WERI-Rb-1 (cell line): Measurements from ENCODE around the gene GRHL1.

ENCODE experiments used
- DNase-seq: peaks from one replicate; pipeline ENCODE4 v3.0.0-alpha.2; 2020
- H3K27ac ChIP-seq: fragments of 250-450 bp; sonication (Bioruptor Pico); 2 replicates; pipeline ENCODE4 v1.5.1; 2020; ENCODE audit warnings: mild to moderate bottlenecking, moderate library complexity
- H3K27me3 ChIP-seq: fragments of 250-450 bp; sonication (Bioruptor Pico); 2 replicates; pipeline ENCODE4 v1.5.1; 2021; ENCODE audit warnings: mild to moderate bottlenecking, low read depth, moderate library complexity; ENCODE audit not compliant: insufficient read depth, severe bottlenecking
- H3K36me3 ChIP-seq: fragments of 250-450 bp; sonication (Bioruptor Pico); 2 replicates; pipeline ENCODE4 v1.5.1; 2020; ENCODE audit warnings: mild to moderate bottlenecking, moderate library complexity
- H3K4me3 ChIP-seq: 2 replicates; pipeline ENCODE4 v1.5.1; 2011; ENCODE audit warnings: low read depth, mild to moderate bottlenecking, control low read depth, low read length
- H3K9me3 ChIP-seq: fragments of 250-450 bp; sonication (Bioruptor Pico); 2 replicates; pipeline ENCODE4 v1.5.1; 2021; ENCODE audit warnings: mild to moderate bottlenecking, moderate library complexity; ENCODE audit not compliant: severe bottlenecking
- TF ChIP-seq, protein P1 (sequence below): IDR thresholded peaks from 2 replicates; pipeline ENCODE4 v1.5.1; 2011; ENCODE audit warnings: low read depth, mild to moderate bottlenecking, control low read depth, inconsistent platforms, low read length

The GRHL1 gene

DNA sequence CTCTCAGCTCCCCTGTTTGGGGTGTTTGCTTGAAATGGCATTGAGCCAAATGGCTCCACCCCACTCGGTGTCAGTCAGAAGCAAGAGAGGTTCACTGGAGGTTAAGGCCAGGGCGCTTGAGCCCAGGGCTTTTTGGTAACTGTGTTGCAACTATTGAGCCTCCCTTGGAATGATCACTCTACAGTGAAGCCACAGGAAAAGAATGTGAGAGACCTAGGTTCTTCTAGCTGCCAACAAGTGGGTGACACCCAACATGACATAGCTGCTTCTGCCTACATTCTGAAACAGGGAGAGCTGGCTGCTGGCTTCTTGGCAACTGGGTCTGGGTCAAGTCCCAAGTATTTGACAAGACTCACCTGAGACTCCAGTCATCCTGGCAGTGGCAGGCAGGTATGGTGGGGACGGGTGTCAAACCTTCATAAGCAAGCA, 7.1 kb upstream of the GRHL1 start:
- TF ChIP-seq, protein P1, sequence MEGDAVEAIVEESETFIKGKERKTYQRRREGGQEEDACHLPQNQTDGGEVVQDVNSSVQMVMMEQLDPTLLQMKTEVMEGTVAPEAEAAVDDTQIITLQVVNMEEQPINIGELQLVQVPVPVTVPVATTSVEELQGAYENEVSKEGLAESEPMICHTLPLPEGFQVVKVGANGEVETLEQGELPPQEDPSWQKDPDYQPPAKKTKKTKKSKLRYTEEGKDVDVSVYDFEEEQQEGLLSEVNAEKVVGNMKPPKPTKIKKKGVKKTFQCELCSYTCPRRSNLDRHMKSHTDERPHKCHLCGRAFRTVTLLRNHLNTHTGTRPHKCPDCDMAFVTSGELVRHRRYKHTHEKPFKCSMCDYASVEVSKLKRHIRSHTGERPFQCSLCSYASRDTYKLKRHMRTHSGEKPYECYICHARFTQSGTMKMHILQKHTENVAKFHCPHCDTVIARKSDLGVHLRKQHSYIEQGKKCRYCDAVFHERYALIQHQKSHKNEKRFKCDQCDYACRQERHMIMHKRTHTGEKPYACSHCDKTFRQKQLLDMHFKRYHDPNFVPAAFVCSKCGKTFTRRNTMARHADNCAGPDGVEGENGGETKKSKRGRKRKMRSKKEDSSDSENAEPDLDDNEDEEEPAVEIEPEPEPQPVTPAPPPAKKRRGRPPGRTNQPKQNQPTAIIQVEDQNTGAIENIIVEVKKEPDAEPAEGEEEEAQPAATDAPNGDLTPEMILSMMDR, result no peak

DNA sequence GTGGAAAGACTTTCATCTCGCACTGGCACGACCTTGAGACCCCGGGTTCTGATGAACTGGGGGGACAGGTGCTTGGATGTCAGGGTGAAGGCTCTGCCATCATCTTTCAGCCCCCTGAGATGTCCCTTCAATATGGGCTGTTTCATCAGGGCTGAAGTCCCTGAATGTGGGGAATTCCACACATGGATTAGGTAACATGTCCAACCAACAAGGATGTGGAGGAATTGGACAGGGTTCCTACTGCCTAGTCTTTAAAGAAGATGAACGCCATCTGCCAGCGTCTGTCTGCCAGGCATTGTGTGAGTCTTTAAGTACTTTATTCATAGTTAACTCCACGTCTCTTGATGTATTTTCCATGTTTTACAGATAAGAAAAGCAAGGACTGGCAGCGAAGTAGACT, 5.9 kb upstream of the GRHL1 start:
- TF ChIP-seq, protein P1, result no peak
- Histone ChIP-seq H3K27ac (no peak overlapping the region), H3K27me3 (no peaks in the 10 kb centered on the region), H3K36me3 (no peaks in the 10 kb centered on the region), H3K9me3 (no peaks in the 10 kb centered on the region), H3K4me3 (no peak overlapping the region)
- DNase-seq, result no peak

More for the DNA sequence above, 7.1 kb upstream of the GRHL1 start:
- Histone ChIP-seq H3K9me3 (no peaks in the 10 kb centered on the region), H3K27me3 (no peaks in the 10 kb centered on the region), H3K27ac (no peak overlapping the region), H3K4me3 (no peak overlapping the region), H3K36me3 (no peaks in the 10 kb centered on the region)
- DNase-seq, result no peak

DNA sequence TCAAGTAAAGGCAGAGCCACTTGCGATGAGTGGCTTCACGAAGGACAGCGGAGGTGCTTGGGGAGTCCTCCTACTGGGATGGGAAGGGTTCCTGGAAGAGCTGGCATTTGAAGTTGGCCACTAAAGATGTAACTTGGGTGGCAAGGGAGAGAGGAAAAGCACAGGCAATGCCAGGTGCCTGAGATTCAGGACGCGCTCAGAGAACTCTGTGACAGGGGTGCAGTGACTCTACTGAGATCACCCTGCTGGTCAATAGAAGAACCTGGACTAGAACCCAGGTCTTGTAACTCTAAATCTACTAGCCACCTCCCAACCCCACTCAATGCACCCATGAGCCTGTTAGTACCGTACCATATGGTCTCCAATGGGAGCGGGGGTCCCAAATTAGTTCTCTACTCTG, 5.4 kb upstream of the GRHL1 start:
- H3K27ac ChIP-seq, result no peak overlapping the region

DNA sequence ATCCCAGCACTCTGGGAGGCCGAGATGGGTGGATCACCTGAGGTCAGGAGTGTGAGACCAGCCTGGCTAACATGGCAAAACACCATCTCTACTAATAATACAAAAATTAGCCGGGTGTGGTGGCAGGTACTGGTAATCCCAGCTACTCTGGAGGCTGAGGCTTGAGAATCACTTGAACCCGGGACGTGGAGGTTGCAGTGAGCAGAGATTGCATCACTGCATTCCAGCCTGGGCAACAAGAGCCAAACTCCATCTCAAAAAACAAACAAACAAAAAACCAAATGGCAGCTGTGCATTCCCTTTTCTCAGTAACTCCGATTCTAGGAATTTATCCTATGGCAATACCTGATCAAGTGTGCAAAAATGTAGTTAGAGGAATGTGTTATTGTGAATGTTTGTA, 4.7 kb upstream of the GRHL1 start:
- H3K36me3 ChIP-seq, result no peaks in the 10 kb centered on the region
- no peak for DNase-seq
- H3K9me3 ChIP-seq, result no peaks in the 10 kb centered on the region
- no peak overlapping the region for H3K4me3 ChIP-seq
- H3K27me3 ChIP-seq, result no peaks in the 10 kb centered on the region
- H3K27ac ChIP-seq, result no peak overlapping the region
- TF ChIP-seq, protein P1, result no peak

More for the DNA sequence above, 5.4 kb upstream of the GRHL1 start:
- TF ChIP-seq, protein P1, result no peak
- Histone ChIP-seq H3K36me3 (no peaks in the 10 kb centered on the region), H3K9me3 (no peaks in the 10 kb centered on the region), H3K27me3 (no peaks in the 10 kb centered on the region), H3K4me3 (no peak overlapping the region)
- no peak for DNase-seq

DNA sequence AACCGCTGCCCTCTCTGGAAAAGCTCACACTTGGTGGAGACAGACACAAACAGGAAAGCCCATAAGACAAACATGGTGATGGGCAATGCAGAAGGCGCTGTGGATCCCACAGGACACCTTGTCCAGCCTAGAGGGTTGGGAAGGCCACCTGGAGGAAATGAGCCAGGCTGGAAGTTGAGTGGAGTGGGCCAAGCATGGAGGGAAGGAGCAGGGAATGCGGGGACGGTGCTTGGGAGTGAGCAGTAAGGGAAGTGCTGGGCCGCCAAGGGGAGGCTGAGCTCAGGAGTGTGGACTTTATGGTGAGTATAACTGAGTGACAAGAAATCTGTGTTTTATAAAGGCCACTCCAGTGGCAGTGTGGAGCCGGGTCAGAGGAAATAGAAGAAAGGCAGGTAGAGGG, 2.8 kb upstream of the GRHL1 start:
- Histone ChIP-seq H3K27me3 (no peaks in the 10 kb centered on the region), H3K36me3 (no peaks in the 10 kb centered on the region), H3K4me3 (no peak overlapping the region), H3K27ac (no peak overlapping the region), H3K9me3 (no peaks in the 10 kb centered on the region)
- TF ChIP-seq, protein P1, result no peak
- no peak for DNase-seq

DNA sequence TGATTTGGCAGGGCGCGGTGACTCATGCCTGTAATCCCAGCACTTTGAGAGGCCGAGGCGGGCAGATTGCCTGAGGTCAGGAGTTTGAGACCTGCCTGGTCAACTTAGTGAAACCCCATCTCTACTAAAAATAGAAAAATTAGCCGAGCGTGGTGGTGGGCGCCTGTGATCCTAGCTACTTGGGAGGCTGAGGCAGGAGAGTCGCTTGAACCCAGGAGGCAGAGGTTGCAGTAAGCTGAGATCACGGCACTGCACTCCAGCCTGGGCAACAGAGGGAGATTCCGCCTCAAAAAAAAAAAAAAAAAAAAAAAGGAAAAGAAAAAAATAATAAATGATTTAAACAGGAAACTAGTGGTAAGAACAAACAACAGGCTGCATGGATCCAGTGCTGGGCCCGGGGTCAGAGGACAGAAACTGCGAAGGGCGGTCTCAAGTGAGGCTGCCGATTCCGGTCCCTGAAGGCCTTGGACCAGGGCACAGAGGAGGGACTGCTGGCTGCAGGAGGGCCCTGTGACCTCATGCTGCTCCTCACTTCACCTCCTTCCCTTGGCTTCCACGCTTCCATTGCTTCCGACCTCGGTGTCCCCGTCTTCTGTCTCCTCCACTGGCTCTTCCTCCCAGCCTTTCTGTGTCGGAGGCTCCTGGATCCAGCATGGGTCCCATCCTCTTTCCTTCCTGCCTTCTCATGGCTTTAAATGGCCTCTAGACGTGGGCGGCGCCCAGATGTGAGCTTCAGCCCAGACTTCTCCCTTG, 2.1 kb upstream of the GRHL1 start:
- DNase-seq, result no peak
- TF ChIP-seq, protein P1, result no peak
- Histone ChIP-seq H3K36me3 (no peaks in the 10 kb centered on the region), H3K4me3 (no peak overlapping the region), H3K27me3 (no peaks in the 10 kb centered on the region), H3K9me3 (no peaks in the 10 kb centered on the region), H3K27ac (no peak overlapping the region)
